GM10266 (cell line): ENCODE measurements around the gene DCAKD.

Experiments used
- DNase-seq: peaks from one replicate; pipeline ENCODE4 v3.0.0; 2012; ENCODE audit errors: extremely low spot score
- CTCF ChIP-seq: IDR thresholded peaks from 2 replicates; pipeline ENCODE4 v1.5.1; 2012; ENCODE audit warnings: mild to moderate bottlenecking, low read depth; ENCODE audit not compliant: control insufficient read depth, insufficient read depth; ENCODE audit errors: missing control alignments

DCAKD gene

GRCh38 chr17:45048795-45049563 is 2.5 kb downstream of the DCAKD start:
- peak; percentile 22 for TF ChIP-seq CTCF
- no peak for DNase-seq

- DNase-seq = peak; percentile 16
- no peak for TF ChIP-seq CTCF
Measured at GRCh38 chr17:45046537-45047125, 4.8 kb downstream of the DCAKD start.

- peak; percentile 2 for DNase-seq
- no peak for TF ChIP-seq CTCF
Measured at GRCh38 chr17:45043813-45044540, 7.5 kb downstream of the DCAKD start.

- DNase-seq = peak; percentile 7
- no peak for TF ChIP-seq CTCF
Measured at GRCh38 chr17:45042346-45043120, 8.9 kb downstream of the DCAKD start.

- no peak for DNase-seq
- no peak for TF ChIP-seq CTCF
Measured at GRCh38 chr17:45040459-45040858, 11.0 kb downstream of the DCAKD start.

- DNase-seq = no peak
- no peak for TF ChIP-seq CTCF
Measured at GRCh38 chr17:45038728-45039634, 12.5 kb downstream of the DCAKD start.
